ENCODE results near the gene CTDSP1. TPM values are rescaled to one million over a fixed set of nuclear protein-coding genes. Genes with fewer than 3 reads are reported as not detected.
A peak's percentile ranks its signal among the peaks of the same experiment; 100 is the strongest.

The CTDSP1 gene
- total and polyA plus RNA-seq, 4 donors: 31.6 to 104 (median 74.0) TPM

- no peak overlapping the region for H3K4me3 ChIP-seq (ENCODE audit: low read depth, low read length)
- no peak for DNase-seq (ENCODE audit: low read depth in 4 of 6, low spot score in 6 of 6)
- 90% methylated on average over 2 of the region's 6 CpGs for WGBS (ENCODE audit: insufficient coverage)
- no peaks in the 10 kb centered on the region for H3K4me1 ChIP-seq (ENCODE audit: control insufficient read depth, insufficient read depth, low read length)
- peaks cover 13% of the 10 kb centered on the region for H3K36me3 ChIP-seq (ENCODE audit: control insufficient read depth, insufficient read depth, low read length)
- no peaks in the 10 kb centered on the region for H3K27me3 ChIP-seq (ENCODE audit: control insufficient read depth, insufficient read depth, low read length)
- no peaks in the 10 kb centered on the region for H3K9me3 ChIP-seq (ENCODE audit: control insufficient read depth, insufficient read depth, low read length)
- H3K27ac ChIP-seq (ENCODE audit: low read depth, low read length): no peak overlapping the region
These were observed 46.9 kb downstream of the CTDSP1 start for GRCh38 chr2:218446547-218446946.

GRCh38 chr2:218447072-218447471, 47.4 kb downstream of the CTDSP1 start:
- Histone ChIP-seq H3K4me1 (ENCODE audit: control insufficient read depth, insufficient read depth, low read length) (no peaks in the 10 kb centered on the region), H3K36me3 (ENCODE audit: control insufficient read depth, insufficient read depth, low read length) (peaks cover 13% of the 10 kb centered on the region), H3K27ac (ENCODE audit: low read depth, low read length) (no peak overlapping the region), H3K27me3 (ENCODE audit: control insufficient read depth, insufficient read depth, low read length) (no peaks in the 10 kb centered on the region), H3K4me3 (ENCODE audit: low read depth, low read length) (no peak overlapping the region), H3K9me3 (ENCODE audit: control insufficient read depth, insufficient read depth, low read length) (no peaks in the 10 kb centered on the region)
- 100% methylated on average over 1 of the region's 2 CpGs for WGBS (ENCODE audit: insufficient coverage)
- no peak for DNase-seq (ENCODE audit: low read depth in 4 of 6, low spot score in 6 of 6)

- Histone ChIP-seq H3K4me3 (ENCODE audit: low read depth, low read length) (no peak overlapping the region), H3K27me3 (ENCODE audit: control insufficient read depth, insufficient read depth, low read length) (no peaks in the 10 kb centered on the region), H3K4me1 (ENCODE audit: control insufficient read depth, insufficient read depth, low read length) (no peaks in the 10 kb centered on the region), H3K27ac (ENCODE audit: low read depth, low read length) (no peak overlapping the region), H3K9me3 (ENCODE audit: control insufficient read depth, insufficient read depth, low read length) (no peaks in the 10 kb centered on the region), H3K36me3 (ENCODE audit: control insufficient read depth, insufficient read depth, low read length) (peaks cover 13% of the 10 kb centered on the region)
- no CpG with 5 or more reads among the region's 3 CpGs for WGBS (ENCODE audit: insufficient coverage)
- DNase-seq (ENCODE audit: low read depth in 4 of 6, low spot score in 6 of 6): no peak
These were observed 49.3 kb downstream of the CTDSP1 start for GRCh38 chr2:218448934-218449333.

- Histone ChIP-seq H3K36me3 (ENCODE audit: control insufficient read depth, insufficient read depth, low read length) (peaks cover 30% of the 10 kb centered on the region), H3K4me3 (ENCODE audit: low read depth, low read length) (no peak overlapping the region)
- no CpG with 5 or more reads among the region's 1 CpG for WGBS (ENCODE audit: insufficient coverage)
These were observed 52.4 kb downstream of the CTDSP1 start for GRCh38 chr2:218452079-218452478.

More at GRCh38 chr2:218452079-218452478, 52.4 kb downstream of the CTDSP1 start:
- no peaks in the 10 kb centered on the region for H3K27me3 ChIP-seq (ENCODE audit: control insufficient read depth, insufficient read depth, low read length)
- no peaks in the 10 kb centered on the region for H3K9me3 ChIP-seq (ENCODE audit: control insufficient read depth, insufficient read depth, low read length)
- DNase-seq (ENCODE audit: low read depth in 4 of 6, low spot score in 6 of 6): no peak
- H3K4me1 ChIP-seq (ENCODE audit: control insufficient read depth, insufficient read depth, low read length): no peaks in the 10 kb centered on the region
- no peak overlapping the region for H3K27ac ChIP-seq (ENCODE audit: low read depth, low read length)

Small RNA genes lying within 50 kb of the gene (small RNA-seq; reads per million reads assigned to genes)
- gene MIR26B (ENCODE audit: low replicate concordance): 3,003 reads per million, percentile 100 among the genes with 10 or more reads in this experiment

Other genes with a start within 250 kb of the CTDSP1 start
- under 1 TPM in 1 of 2 donors, not detected in 1; 0.89 TPM for gene CXCR1, start 232.9 kb upstream of the CTDSP1 start, total RNA-seq
- not detected for gene CXCR1, start 232.9 kb upstream of the CTDSP1 start, polyA plus RNA-seq (ENCODE audit: insufficient read length in 2 of 2)
- gene ARPC2, start 182.7 kb upstream of the CTDSP1 start, total RNA-seq: 100 to 1,000 TPM; 163 to 192 TPM
- 100 to 1,000 TPM; 237 to 248 TPM for gene ARPC2, start 182.7 kb upstream of the CTDSP1 start, polyA plus RNA-seq (ENCODE audit: insufficient read length in 2 of 2)
- gene GPBAR1, start 138.9 kb upstream of the CTDSP1 start, total RNA-seq: under 1 TPM; 0.30 to 0.44 TPM
- gene GPBAR1, start 138.9 kb upstream of the CTDSP1 start, polyA plus RNA-seq (ENCODE audit: insufficient read length in 2 of 2): under 1 TPM; 0.36 to 0.74 TPM
- 100 to 1,000 TPM in 1 of 2 donors, 10 to 100 TPM in 1; 82.1 to 104 TPM for gene AAMP, start 129.7 kb upstream of the CTDSP1 start, total RNA-seq
- 100 to 1,000 TPM; 123 to 128 TPM for gene AAMP, start 129.7 kb upstream of the CTDSP1 start, polyA plus RNA-seq (ENCODE audit: insufficient read length in 2 of 2)
- gene PNKD, start 129.3 kb upstream of the CTDSP1 start, total RNA-seq: 10 to 100 TPM; 45.7 to 72.7 TPM
- gene PNKD, start 129.3 kb upstream of the CTDSP1 start, polyA plus RNA-seq (ENCODE audit: insufficient read length in 2 of 2): 100 to 1,000 TPM in 1 of 2 donors, 10 to 100 TPM in 1; 96.0 to 101 TPM
- gene TMBIM1, start 107.4 kb upstream of the CTDSP1 start, total RNA-seq: 10 to 100 TPM; 49.9 to 93.4 TPM
- 10 to 100 TPM; 21.6 to 34.2 TPM for gene TMBIM1, start 107.4 kb upstream of the CTDSP1 start, polyA plus RNA-seq (ENCODE audit: insufficient read length in 2 of 2)
- 1 to 10 TPM; 1.2 to 6.6 TPM for gene CATIP, start 43.0 kb upstream of the CTDSP1 start, total RNA-seq
- gene CATIP, start 43.0 kb upstream of the CTDSP1 start, polyA plus RNA-seq (ENCODE audit: insufficient read length in 2 of 2): 1 to 10 TPM; 3.4 to 4.4 TPM
- gene SLC11A1, start 17.6 kb upstream of the CTDSP1 start, total RNA-seq: 1 to 10 TPM; 1.9 to 5.0 TPM
- 1 to 10 TPM; 1.5 to 4.0 TPM for gene SLC11A1, start 17.6 kb upstream of the CTDSP1 start, polyA plus RNA-seq (ENCODE audit: insufficient read length in 2 of 2)
- gene VIL1, start 19.3 kb downstream of the CTDSP1 start, total RNA-seq: under 1 TPM in 1 of 2 donors, not detected in 1; 0.11 TPM
- 1 to 10 TPM in 1 of 2 donors, under 1 TPM in 1; 0.48 to 1.3 TPM for gene VIL1, start 19.3 kb downstream of the CTDSP1 start, polyA plus RNA-seq (ENCODE audit: insufficient read length in 2 of 2)
- gene USP37, start 168.5 kb downstream of the CTDSP1 start, total RNA-seq: 10 to 100 TPM; 16.5 to 29.7 TPM
- gene USP37, start 168.5 kb downstream of the CTDSP1 start, polyA plus RNA-seq (ENCODE audit: insufficient read length in 2 of 2): 10 to 100 TPM in 1 of 2 donors, 1 to 10 TPM in 1; 8.7 to 10.4 TPM
- gene CNOT9, start 169.0 kb downstream of the CTDSP1 start, total RNA-seq: 10 to 100 TPM; 37.9 to 47.0 TPM
- gene CNOT9, start 169.0 kb downstream of the CTDSP1 start, polyA plus RNA-seq (ENCODE audit: insufficient read length in 2 of 2): 10 to 100 TPM; 54.1 to 54.3 TPM
- 1 to 10 TPM; 8.3 to 9.0 TPM for gene PLCD4, start 208.0 kb downstream of the CTDSP1 start, total RNA-seq
- gene PLCD4, start 208.0 kb downstream of the CTDSP1 start, polyA plus RNA-seq (ENCODE audit: insufficient read length in 2 of 2): 10 to 100 TPM in 1 of 2 donors, 1 to 10 TPM in 1; 7.0 to 12.8 TPM

Measured in spinal cord (tissue), 10 donors.